Osteocyte (in vitro differentiated cells): ENCODE data around the gene FHIT. TPM values are rescaled to one million over a fixed set of nuclear protein-coding genes. Genes with fewer than 3 reads are reported as not detected.

Experiments
- DNase-seq: peaks from one replicate; pipeline ENCODE4 v3.0.0; 2021; ENCODE audit warnings: mixed read lengths; ENCODE audit not compliant: unreplicated experiment; ENCODE audit errors: extremely low spot score
- H3K27ac Mint-ChIP-seq: one replicate; pipeline ENCODE4 v1.8.0; 2021; ENCODE audit warnings: mild to moderate bottlenecking, mixed read lengths; ENCODE audit not compliant: unreplicated experiment
- H3K27me3 Mint-ChIP-seq: one replicate; pipeline ENCODE4 v1.8.0; 2021; ENCODE audit warnings: mixed read lengths; ENCODE audit not compliant: unreplicated experiment
- H3K36me3 Mint-ChIP-seq: one replicate; pipeline ENCODE4 v1.8.0; 2021; ENCODE audit warnings: mixed read lengths; ENCODE audit not compliant: unreplicated experiment
- H3K4me1 Mint-ChIP-seq: one replicate; pipeline ENCODE4 v1.8.0; 2021; ENCODE audit warnings: mixed read lengths; ENCODE audit not compliant: unreplicated experiment
- H3K4me3 Mint-ChIP-seq: one replicate; pipeline ENCODE4 v1.8.0; 2021; ENCODE audit warnings: mild to moderate bottlenecking, moderate library complexity, mixed read lengths; ENCODE audit not compliant: unreplicated experiment
- H3K9me3 Mint-ChIP-seq: one replicate; pipeline ENCODE4 v1.8.0; 2021; ENCODE audit warnings: mixed read lengths; ENCODE audit not compliant: unreplicated experiment
- total RNA-seq: library from RNA; stranded (reverse); gene quantifications from 2 replicates; pipeline ENCODE4 v1.2.1, GENCODE V29; 2021
- TF ChIP-seq, protein P1 (sequence below): fragments of 200-600 bp; sonication (generic); IDR thresholded peaks from 2 replicates; pipeline ENCODE4 v1.5.0; 2021; ENCODE audit warnings: antibody characterized with exemption, mild to moderate bottlenecking, moderate library complexity

FHIT gene
- total RNA-seq, 1 donor from 2014 or later: 2.3 TPM

GRCh38 chr3:59734061-59734460, 1517.2 kb downstream of the FHIT start:
- H3K4me1 Mint-ChIP-seq: no peaks in the 10 kb centered on the region
- H3K36me3 Mint-ChIP-seq: no peaks in the 10 kb centered on the region
- no peak for DNase-seq
- TF ChIP-seq, protein P1, sequence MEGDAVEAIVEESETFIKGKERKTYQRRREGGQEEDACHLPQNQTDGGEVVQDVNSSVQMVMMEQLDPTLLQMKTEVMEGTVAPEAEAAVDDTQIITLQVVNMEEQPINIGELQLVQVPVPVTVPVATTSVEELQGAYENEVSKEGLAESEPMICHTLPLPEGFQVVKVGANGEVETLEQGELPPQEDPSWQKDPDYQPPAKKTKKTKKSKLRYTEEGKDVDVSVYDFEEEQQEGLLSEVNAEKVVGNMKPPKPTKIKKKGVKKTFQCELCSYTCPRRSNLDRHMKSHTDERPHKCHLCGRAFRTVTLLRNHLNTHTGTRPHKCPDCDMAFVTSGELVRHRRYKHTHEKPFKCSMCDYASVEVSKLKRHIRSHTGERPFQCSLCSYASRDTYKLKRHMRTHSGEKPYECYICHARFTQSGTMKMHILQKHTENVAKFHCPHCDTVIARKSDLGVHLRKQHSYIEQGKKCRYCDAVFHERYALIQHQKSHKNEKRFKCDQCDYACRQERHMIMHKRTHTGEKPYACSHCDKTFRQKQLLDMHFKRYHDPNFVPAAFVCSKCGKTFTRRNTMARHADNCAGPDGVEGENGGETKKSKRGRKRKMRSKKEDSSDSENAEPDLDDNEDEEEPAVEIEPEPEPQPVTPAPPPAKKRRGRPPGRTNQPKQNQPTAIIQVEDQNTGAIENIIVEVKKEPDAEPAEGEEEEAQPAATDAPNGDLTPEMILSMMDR: no peak
- no peak overlapping the region for H3K4me3 Mint-ChIP-seq
- no peaks in the 10 kb centered on the region for H3K9me3 Mint-ChIP-seq
- no peaks in the 10 kb centered on the region for H3K27me3 Mint-ChIP-seq
- no peak overlapping the region for H3K27ac Mint-ChIP-seq

DNA sequence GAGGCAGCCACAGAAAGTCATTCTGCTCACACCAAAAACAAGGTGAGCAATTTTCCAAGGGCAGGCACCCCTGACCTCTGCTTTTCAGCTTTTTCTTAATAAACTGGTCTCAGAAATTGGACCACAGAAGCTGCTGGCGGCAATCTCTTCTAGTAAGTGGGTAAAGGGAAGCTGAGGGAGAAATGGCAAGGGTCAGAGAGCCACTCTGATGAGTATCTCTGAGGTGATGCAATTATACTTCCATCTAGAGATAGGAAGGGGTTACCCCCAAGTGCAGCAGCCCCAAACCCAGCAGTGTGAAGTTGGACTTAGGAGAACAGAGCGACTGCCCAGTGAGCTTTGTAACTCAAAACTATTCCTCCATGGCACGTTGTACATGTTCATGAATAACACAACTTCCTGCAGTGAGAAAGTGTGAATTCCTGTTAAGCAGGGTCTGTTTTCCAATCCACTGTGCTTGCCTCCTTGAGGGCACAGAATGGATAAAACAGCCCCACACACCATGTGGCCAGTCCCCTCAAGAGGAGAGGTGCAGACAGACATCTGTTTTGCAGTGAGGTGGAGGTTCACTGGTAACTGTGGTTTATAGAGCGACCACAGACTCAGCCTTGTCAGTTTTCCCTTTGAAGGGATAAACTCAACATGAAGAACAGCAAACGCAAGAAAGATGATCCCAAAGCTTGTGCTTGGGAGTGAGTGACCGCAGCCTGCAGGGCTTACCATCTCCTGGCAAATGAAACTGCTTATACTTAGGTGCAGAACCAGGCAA, 1518.0 kb downstream of the FHIT start:
- Mint-ChIP-seq H3K27me3 (no peaks in the 10 kb centered on the region), H3K36me3 (no peaks in the 10 kb centered on the region), H3K27ac (no peak overlapping the region), H3K4me3 (no peak overlapping the region), H3K9me3 (no peaks in the 10 kb centered on the region), H3K4me1 (no peaks in the 10 kb centered on the region)
- TF ChIP-seq, protein P1: no peak
- no peak for DNase-seq

DNA sequence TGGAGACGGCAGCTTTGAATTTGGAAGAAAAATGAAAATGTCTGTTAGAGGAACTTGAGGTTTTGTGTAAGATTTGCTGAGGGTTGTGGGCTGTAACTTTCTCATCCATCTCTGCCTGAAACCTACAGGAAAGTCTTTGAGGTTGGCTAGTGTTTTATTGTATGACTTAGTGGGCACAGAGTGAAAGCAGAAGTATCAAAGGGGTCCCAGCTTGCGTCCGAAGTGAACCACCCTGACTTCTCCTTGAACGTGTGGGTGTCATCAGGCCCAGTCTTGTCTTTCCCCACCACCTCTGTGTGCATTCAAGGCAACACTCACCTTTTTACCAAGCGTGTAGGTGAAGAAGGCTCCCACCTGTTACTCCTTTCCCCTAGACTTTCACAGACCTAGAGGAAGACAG, 1519.3 kb downstream of the FHIT start:
- H3K27me3 Mint-ChIP-seq: peaks cover 1% of the 10 kb centered on the region
- DNase-seq: no peak
- H3K4me1 Mint-ChIP-seq: no peaks in the 10 kb centered on the region
- H3K27ac Mint-ChIP-seq: no peak overlapping the region
- TF ChIP-seq, protein P1: no peak
- no peak overlapping the region for H3K4me3 Mint-ChIP-seq
- H3K36me3 Mint-ChIP-seq: no peaks in the 10 kb centered on the region
- no peaks in the 10 kb centered on the region for H3K9me3 Mint-ChIP-seq

GRCh38 chr3:59730591-59730990, 1520.7 kb downstream of the FHIT start:
- Mint-ChIP-seq H3K27ac (no peak overlapping the region), H3K4me1 (no peaks in the 10 kb centered on the region), H3K27me3 (peaks cover 4% of the 10 kb centered on the region), H3K36me3 (no peaks in the 10 kb centered on the region), H3K4me3 (no peak overlapping the region), H3K9me3 (no peaks in the 10 kb centered on the region)
- DNase-seq: no peak
- TF ChIP-seq, protein P1: no peak

DNA sequence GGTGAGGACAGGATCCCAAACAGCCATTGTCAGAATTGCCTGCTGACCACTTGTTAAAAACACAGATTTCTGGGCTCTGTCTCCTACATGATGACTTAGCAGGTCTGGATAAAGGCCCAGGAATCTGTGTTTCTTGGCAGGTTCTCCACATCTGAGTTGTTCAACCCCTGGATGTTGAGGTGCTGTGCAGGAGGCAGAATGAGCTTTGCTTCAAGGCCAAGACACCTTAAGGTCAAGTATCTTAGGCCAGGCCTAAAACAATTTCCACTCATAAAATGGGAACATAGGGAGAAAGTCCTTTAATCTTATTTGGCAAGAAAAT, 1522.7 kb downstream of the FHIT start:
- no peaks in the 10 kb centered on the region for H3K4me1 Mint-ChIP-seq
- no peak overlapping the region for H3K27ac Mint-ChIP-seq
- H3K36me3 Mint-ChIP-seq: no peaks in the 10 kb centered on the region
- DNase-seq: no peak
- peaks cover 9% of the 10 kb centered on the region for H3K9me3 Mint-ChIP-seq
- H3K27me3 Mint-ChIP-seq: peaks cover 4% of the 10 kb centered on the region
- TF ChIP-seq, protein P1: no peak
- no peak overlapping the region for H3K4me3 Mint-ChIP-seq
